GM12878 (cell line): Measurements from ENCODE around the gene TCP11. TPM values are rescaled to one million over a fixed set of nuclear protein-coding genes. Genes with fewer than 3 reads are reported as not detected.

Experiments
- ATAC-seq: fragments of 200-7000 bp; cut with Tn5 transposase; 3 replicates; pipeline ENCODE4 v1.9.1; 2020; ENCODE audit warnings: mild to moderate bottlenecking, moderate library complexity
- BruUV-seq: library from RNA; stranded (reverse); fragments of 400-500 nt; replicated peaks from 2 replicates; lab custom pipeline; 2021; lab: Mats Ljungman, UMichigan
- CTCF ChIA-PET: fragments of 300-600 bp; sonication (Branson Sonifier 250); formaldehyde crosslinking; extraction: SDS; loops from one replicate; lab custom pipeline; 2021; ENCODE audit warnings: inconsistent platforms; lab: Yijun Ruan, JAX
- POLR2A ChIA-PET: fragments of 350-600 bp; formaldehyde crosslinking; extraction: SDS; loops from one replicate; lab custom pipeline; 2021; ENCODE audit warnings: inconsistent platforms; lab: Charles Lee
- RAD21 ChIA-PET: fragments of 300-600 bp; sonication (Branson Sonifier 250); formaldehyde crosslinking; loops from one replicate; lab custom pipeline; 2023; ENCODE audit warnings: antibody characterized with exemption; ENCODE audit not compliant: unreplicated experiment; lab: Charles Lee
- SMC1A ChIA-PET: fragments of 300-600 bp; sonication (Branson Sonifier 250); formaldehyde crosslinking; loops from one replicate; lab custom pipeline; 2023; ENCODE audit not compliant: unreplicated experiment, uncharacterized antibody; lab: Charles Lee
- DNase-seq: peaks from one replicate; pipeline ENCODE4 v3.0.0-alpha.2; 2011; ENCODE audit warnings: low read depth, low spot score
- FAIRE-seq: peaks from 3 replicates; lab custom pipeline; 2011; peaks lifted over from hg19 to GRCh38; lab: Jason Lieb, UNC
- H2AFZ ChIP-seq: 2 replicates; pipeline ENCODE4 v1.6.0; 2011; ENCODE audit warnings: low read depth, low read length, control low read depth; ENCODE audit not compliant: control insufficient read depth
- H3K27ac ChIP-seq: 2 replicates; pipeline ENCODE4 v1.5.1; 2011; ENCODE audit warnings: control low read depth; ENCODE audit not compliant: control insufficient read depth, insufficient read depth
- H3K27me3 ChIP-seq, 2 experiments: replicated peaks in 1 of 2; 2 replicates each; pipeline versions ENCODE4 v1.6.0 to v1.6.1; 2011; ENCODE audit warnings: low read length in 1 of 2; ENCODE audit not compliant: control insufficient read depth in 2 of 2, insufficient read depth in 2 of 2
- H3K36me3 ChIP-seq, 2 experiments: 2 replicates each; pipeline ENCODE4 v1.5.1; 2011; ENCODE audit warnings: low read length in 1 of 2; ENCODE audit not compliant: control insufficient read depth in 2 of 2, insufficient read depth in 2 of 2
- H3K4me1 ChIP-seq: 2 replicates; pipeline ENCODE4 v1.6.1; 2011; ENCODE audit warnings: mild to moderate bottlenecking, low read length, moderate library complexity, mixed read lengths; ENCODE audit not compliant: control insufficient read depth, insufficient read depth
- H3K4me2 ChIP-seq: 2 replicates; pipeline ENCODE4 v1.6.0; 2011; ENCODE audit warnings: control low read depth; ENCODE audit not compliant: control insufficient read depth, insufficient read depth
- H3K4me3 ChIP-seq: fragments of 200-600 bp; sonication (generic); 2 replicates; pipeline ENCODE4 v1.5.1; 2016
- H3K79me2 ChIP-seq: 2 replicates; pipeline ENCODE4 v1.6.0; 2011; ENCODE audit warnings: low read length; ENCODE audit not compliant: control insufficient read depth, insufficient read depth
- H3K9ac ChIP-seq: 2 replicates; pipeline ENCODE4 v1.8.0; 2011; ENCODE audit warnings: low read length, control low read depth, mixed read lengths; ENCODE audit not compliant: control insufficient read depth, insufficient read depth
- H3K9me3 ChIP-seq: replicated peaks from 3 replicates; pipeline ENCODE4 v1.5.1; 2011; ENCODE audit warnings: mild to moderate bottlenecking, low read length; ENCODE audit not compliant: control insufficient read depth, insufficient read depth
- H4K20me1 ChIP-seq: 2 replicates; pipeline ENCODE4 v1.6.0; 2011; ENCODE audit not compliant: control insufficient read depth, insufficient read depth
- ASH2L ChIP-seq: fragments of 300-600, 200-600 bp; sonication (generic); IDR thresholded peaks from 2 replicates; pipeline ENCODE4 v1.6.1; 2017; ENCODE audit warnings: low read depth, mild to moderate bottlenecking, borderline replicate concordance
- CEBPB ChIP-seq, 2 experiments: fragments of 150-350 bp in 1 of 2; IDR thresholded peaks; 2 replicates each; pipeline ENCODE4 v1.6.1; 2012 to 2014; ENCODE audit warnings: low read depth in 2 of 2, low read length in 2 of 2, borderline replicate concordance in 1 of 2, inconsistent platforms in 1 of 2
- MXI1 ChIP-seq: fragments of 150-350 bp; IDR thresholded peaks from 2 replicates; pipeline ENCODE4 v1.6.1; 2011; ENCODE audit warnings: low read depth, mild to moderate bottlenecking, inconsistent platforms, low read length, improper control_type of control experiment
- NKRF ChIP-seq: fragments of 450-650 bp; conservative IDR thresholded peaks from 2 replicates; pipeline ENCODE4 v1.6.1; 2017; ENCODE audit warnings: mild to moderate bottlenecking, moderate library complexity
- RFX5 ChIP-seq: IDR thresholded peaks from 2 replicates; pipeline ENCODE4 v1.6.1; 2011; ENCODE audit warnings: low read depth, low read length, improper control_type of control experiment
- SIN3A ChIP-seq: IDR thresholded peaks from 2 replicates; pipeline ENCODE4 v1.6.1; 2012; ENCODE audit warnings: low read depth, low read length, improper control_type of control experiment
- SRF ChIP-seq, 2 experiments: IDR thresholded peaks; 2 replicates each; pipeline ENCODE4 v1.6.1; 2011; ENCODE audit warnings: low read depth in 2 of 2, low read length in 2 of 2, mild to moderate bottlenecking in 1 of 2, moderate library complexity in 1 of 2
- TCF3 ChIP-seq: IDR thresholded peaks from 2 replicates; pipeline ENCODE4 v1.6.1; 2012; ENCODE audit warnings: low read depth, mild to moderate bottlenecking, low read length, borderline replicate concordance; ENCODE audit not compliant: insufficient read depth
- WGBS: methylation state at CpG from one replicate; pipeline ENCODE4 v1.1.6; 2016; ENCODE audit warnings: low lambda C conversion rate; ENCODE audit not compliant: insufficient replicate concordance, insufficient coverage; ENCODE audit errors: missing lambda C conversion rate; 5-methylcytosine and 5-hydroxymethylcytosine counted together
- in situ Hi-C: fragments of 300-500 bp; cut with MboI; formaldehyde crosslinking; loops from 9 replicates; pipeline ENCODE4 v1.14.3; 2018; ENCODE audit warnings: mixed read lengths
- intact Hi-C: fragments of 100-400 bp; cut with micrococcal nuclease; formaldehyde crosslinking; loops from one replicate; pipeline ENCODE4 v1.14.2; 2022; ENCODE audit not compliant: unreplicated experiment
- polyA plus RNA-seq, 11 experiments: library from polyadenylated mRNA; depleted of rRNA in 4 of 11; unstranded in 6 of 11; stranded (reverse) in 5 of 11; fragments of >200 nt; fragmentation: Nextera tagmentation in 4 of 11; fragmentation: Illumina TruSeq in 1 of 11; extraction: Ambion mirVana in 4 of 11; extraction: Trizol in 1 of 11; gene quantifications; 1 replicate in 1 of 11; 2 replicates in 10 of 11; pipeline versions ENCODE4 v1.2.1 to v1.2.3, GENCODE V29; 2011 to 2016; ENCODE audit warnings: inconsistent platforms in 2 of 11, missing spikeins in 2 of 11, low read depth in 1 of 11
- total RNA-seq, 4 experiments: library from RNA; depleted of rRNA in 3 of 4; stranded (reverse); fragments of >200 nt in 3 of 4; fragmentation: Illumina TruSeq in 1 of 4; extraction: Trizol in 1 of 4; gene quantifications; 2 replicates each; pipeline versions ENCODE4 v1.2.1 to v1.2.3, GENCODE V29; 2013 to 2021

Gene TCP11
- total and polyA plus RNA-seq, 10 of the 15 experiments (the other 5 are each of a cell fraction or from before 2014, with no cell fraction given) = not detected

GRCh38 chr6:35084511-35085203 is 56.5 kb downstream of the TCP11 start:
- no peak for DNase-seq
- H3K9me3 ChIP-seq = no peaks in the 10 kb centered on the region
- no peaks in the 10 kb centered on the region for H3K4me1 ChIP-seq
- no peak for TF ChIP-seq CEBPB (IDR thresholded peaks at IDR 0.05; ENCODE audit: borderline replicate concordance in 1 of 2, low read depth in 2 of 2, low read length in 2 of 2)
- intact Hi-C loops = no loop called here
- ChIA-PET POLR2A (no interaction called here), CTCF (no interaction called here), SMC1A (no interaction called here), RAD21 (no interaction called here)
- H3K27me3 ChIP-seq = no peaks in the 10 kb centered on the region
- H4K20me1 ChIP-seq = no peaks in the 10 kb centered on the region
- in situ Hi-C loops = no loop called here
- no peak for ATAC-seq
- H3K79me2 ChIP-seq = no peaks in the 10 kb centered on the region
- H3K9ac ChIP-seq = no peak overlapping the region
- H3K4me3 ChIP-seq = no peak overlapping the region
- WGBS = 65% methylated on average over 12 of the region's 12 CpGs
- no peak overlapping the region for H2AFZ ChIP-seq
- H3K36me3 ChIP-seq = no peaks in the 10 kb centered on the region; a peak in 2 of 4 replicates
- no peak overlapping the region for H3K4me2 ChIP-seq
- no peak for FAIRE-seq
- H3K27ac ChIP-seq = no peak overlapping the region
- BruUV-seq = no TSS peak

DNA sequence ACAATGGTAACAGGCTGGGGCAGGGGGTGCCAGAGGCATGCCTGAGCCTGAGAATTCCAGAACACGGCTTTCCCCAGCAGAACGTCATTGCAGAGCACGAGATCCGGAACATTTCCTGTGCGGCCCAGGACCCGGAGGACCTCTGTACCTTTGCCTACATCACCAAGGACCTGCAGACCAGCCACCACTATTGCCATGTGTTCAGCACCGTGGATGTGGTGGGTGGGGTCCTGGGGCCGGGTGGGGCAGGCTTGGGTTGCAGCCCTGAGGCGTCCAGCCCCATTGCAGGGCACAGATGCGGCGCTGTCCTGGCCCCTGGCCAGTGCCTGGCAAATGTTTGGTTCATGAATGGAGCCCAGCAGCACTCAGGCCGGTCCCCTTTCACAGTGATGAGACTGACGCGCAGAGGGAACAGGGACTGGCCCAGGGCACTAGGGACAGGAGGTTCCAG is 57.1 kb downstream of the TCP11 start:
- in situ Hi-C loops = no loop called here
- 87% methylated on average over 14 of the region's 14 CpGs for WGBS
- POLR2A ChIA-PET = no interaction called here

More for the DNA sequence above, 57.1 kb downstream of the TCP11 start:
- no TSS peak for BruUV-seq
- Histone ChIP-seq H4K20me1 (no peaks in the 10 kb centered on the region), H3K79me2 (no peaks in the 10 kb centered on the region), H3K27me3 (no peaks in the 10 kb centered on the region), H3K4me3 (no peak overlapping the region), H3K9me3 (no peaks in the 10 kb centered on the region), H3K27ac (no peak overlapping the region), H3K9ac (no peak overlapping the region), H3K4me2 (no peak overlapping the region)
- ATAC-seq (no peak), FAIRE-seq (no peak), DNase-seq (no peak)
- RAD21 ChIA-PET = no interaction called here
- intact Hi-C loops = no loop called here
- TF ChIP-seq MXI1 (no peak), SIN3A (no peak), ASH2L (no peak), TCF3 (no peak), RFX5 (no peak), NKRF (no peak), SRF (IDR thresholded peaks at IDR 0.05; ENCODE audit: low read depth in 2 of 2, low read length in 2 of 2) (no peak)
- TF ChIP-seq, all 136 proteins: peak for 0
- H2AFZ ChIP-seq = no peak overlapping the region
- CTCF ChIA-PET = no interaction called here
- SMC1A ChIA-PET = no interaction called here
- H3K4me1 ChIP-seq = no peaks in the 10 kb centered on the region
- H3K36me3 ChIP-seq = no peaks in the 10 kb centered on the region; a peak in 2 of 4 replicates
